ENCODE measurements around the gene DGKA. TPM values are rescaled to one million over a fixed set of nuclear protein-coding genes. Genes with fewer than 3 reads are reported as not detected.

Gene DGKA
- total RNA-seq, 1 experiment from 2014 or later: 58.3 TPM

DNA sequence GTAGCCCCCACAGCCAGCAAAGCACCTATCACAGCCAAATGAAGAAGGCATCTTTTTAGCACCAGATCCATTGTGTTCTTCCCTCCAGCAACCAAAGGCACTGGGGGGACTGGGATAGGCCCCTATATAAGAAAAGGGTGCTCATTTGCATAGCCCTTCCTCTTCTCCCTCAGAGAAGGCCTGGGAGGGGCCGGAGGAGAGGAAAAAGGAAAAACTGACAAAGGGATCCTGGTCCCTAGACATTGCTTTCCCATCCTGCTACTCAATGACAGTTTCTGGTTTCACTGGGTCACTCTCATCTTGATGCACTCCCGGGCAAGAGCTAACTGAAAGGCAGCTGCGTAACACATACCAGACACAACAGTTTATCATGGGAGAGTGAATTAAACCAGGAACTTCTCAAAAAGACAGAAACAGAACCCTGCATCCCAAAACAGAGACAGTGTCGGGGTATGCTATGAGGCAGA, 35.0 kb downstream of the DGKA start, which contains the start of gene PMEL:
TSS of gene PMEL (minus strand) at position 102 of the 467 bp plus-strand sequence. CDS start at position 71, 31 bp downstream.
- H3K79me2 ChIP-seq (ENCODE audit: insufficient read depth, low read length): peaks cover 29% of the 10 kb centered on the region
- H4K20me1 ChIP-seq (ENCODE audit: insufficient read depth): no peaks in the 10 kb centered on the region
- intact Hi-C loops (cut with micrococcal nuclease): no loop called here
- ATAC-seq (peak; percentile 40), DNase-seq (ENCODE audit: low read depth, low spot score) (no peak)
- TF ChIP-seq EGR1 (IDR thresholded peaks at IDR 0.05; ENCODE audit: low read depth) (no peak), CEBPB (IDR thresholded peaks at IDR 0.05; ENCODE audit: low read depth) (no peak), EZH2 (IDR thresholded peaks at IDR 0.05) (no peak), YY1 (IDR thresholded peaks at IDR 0.05; ENCODE audit: extremely low read depth, insufficient replicate concordance, low read depth, low read length) (no peak), CBX3 (IDR thresholded peaks at IDR 0.05; ENCODE audit: low read depth) (no peak), RAD21 (IDR thresholded peaks at IDR 0.05; ENCODE audit: low read depth) (no peak), ZFX (IDR thresholded peaks at IDR 0.05) (no peak), ELF1 (IDR thresholded peaks at IDR 0.05; ENCODE audit: borderline replicate concordance, low read depth) (no peak), POLR2AphosphoS5 (IDR thresholded peaks at IDR 0.05; ENCODE audit: low read depth, low read length) (no peak), JUND (IDR thresholded peaks at IDR 0.05) (no peak), TCF7L2 (IDR thresholded peaks at IDR 0.05; ENCODE audit: borderline replicate concordance, extremely low read depth, insufficient read depth, insufficient read length) (no peak)
- TF ChIP-seq, protein P1, sequence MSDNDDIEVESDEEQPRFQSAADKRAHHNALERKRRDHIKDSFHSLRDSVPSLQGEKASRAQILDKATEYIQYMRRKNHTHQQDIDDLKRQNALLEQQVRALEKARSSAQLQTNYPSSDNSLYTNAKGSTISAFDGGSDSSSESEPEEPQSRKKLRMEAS (IDR thresholded peaks at IDR 0.05): no peak
- TF ChIP-seq, protein P2, sequence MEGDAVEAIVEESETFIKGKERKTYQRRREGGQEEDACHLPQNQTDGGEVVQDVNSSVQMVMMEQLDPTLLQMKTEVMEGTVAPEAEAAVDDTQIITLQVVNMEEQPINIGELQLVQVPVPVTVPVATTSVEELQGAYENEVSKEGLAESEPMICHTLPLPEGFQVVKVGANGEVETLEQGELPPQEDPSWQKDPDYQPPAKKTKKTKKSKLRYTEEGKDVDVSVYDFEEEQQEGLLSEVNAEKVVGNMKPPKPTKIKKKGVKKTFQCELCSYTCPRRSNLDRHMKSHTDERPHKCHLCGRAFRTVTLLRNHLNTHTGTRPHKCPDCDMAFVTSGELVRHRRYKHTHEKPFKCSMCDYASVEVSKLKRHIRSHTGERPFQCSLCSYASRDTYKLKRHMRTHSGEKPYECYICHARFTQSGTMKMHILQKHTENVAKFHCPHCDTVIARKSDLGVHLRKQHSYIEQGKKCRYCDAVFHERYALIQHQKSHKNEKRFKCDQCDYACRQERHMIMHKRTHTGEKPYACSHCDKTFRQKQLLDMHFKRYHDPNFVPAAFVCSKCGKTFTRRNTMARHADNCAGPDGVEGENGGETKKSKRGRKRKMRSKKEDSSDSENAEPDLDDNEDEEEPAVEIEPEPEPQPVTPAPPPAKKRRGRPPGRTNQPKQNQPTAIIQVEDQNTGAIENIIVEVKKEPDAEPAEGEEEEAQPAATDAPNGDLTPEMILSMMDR (IDR thresholded peaks at IDR 0.05 in 2 of 3, conservative IDR thresholded peaks at IDR 0.05 in 1 of 3; ENCODE audit: borderline replicate concordance in 1 of 3, insufficient read depth in 1 of 3, low read depth in 2 of 3, low read length in 2 of 3): no peak
- TF ChIP-seq, protein P3, sequence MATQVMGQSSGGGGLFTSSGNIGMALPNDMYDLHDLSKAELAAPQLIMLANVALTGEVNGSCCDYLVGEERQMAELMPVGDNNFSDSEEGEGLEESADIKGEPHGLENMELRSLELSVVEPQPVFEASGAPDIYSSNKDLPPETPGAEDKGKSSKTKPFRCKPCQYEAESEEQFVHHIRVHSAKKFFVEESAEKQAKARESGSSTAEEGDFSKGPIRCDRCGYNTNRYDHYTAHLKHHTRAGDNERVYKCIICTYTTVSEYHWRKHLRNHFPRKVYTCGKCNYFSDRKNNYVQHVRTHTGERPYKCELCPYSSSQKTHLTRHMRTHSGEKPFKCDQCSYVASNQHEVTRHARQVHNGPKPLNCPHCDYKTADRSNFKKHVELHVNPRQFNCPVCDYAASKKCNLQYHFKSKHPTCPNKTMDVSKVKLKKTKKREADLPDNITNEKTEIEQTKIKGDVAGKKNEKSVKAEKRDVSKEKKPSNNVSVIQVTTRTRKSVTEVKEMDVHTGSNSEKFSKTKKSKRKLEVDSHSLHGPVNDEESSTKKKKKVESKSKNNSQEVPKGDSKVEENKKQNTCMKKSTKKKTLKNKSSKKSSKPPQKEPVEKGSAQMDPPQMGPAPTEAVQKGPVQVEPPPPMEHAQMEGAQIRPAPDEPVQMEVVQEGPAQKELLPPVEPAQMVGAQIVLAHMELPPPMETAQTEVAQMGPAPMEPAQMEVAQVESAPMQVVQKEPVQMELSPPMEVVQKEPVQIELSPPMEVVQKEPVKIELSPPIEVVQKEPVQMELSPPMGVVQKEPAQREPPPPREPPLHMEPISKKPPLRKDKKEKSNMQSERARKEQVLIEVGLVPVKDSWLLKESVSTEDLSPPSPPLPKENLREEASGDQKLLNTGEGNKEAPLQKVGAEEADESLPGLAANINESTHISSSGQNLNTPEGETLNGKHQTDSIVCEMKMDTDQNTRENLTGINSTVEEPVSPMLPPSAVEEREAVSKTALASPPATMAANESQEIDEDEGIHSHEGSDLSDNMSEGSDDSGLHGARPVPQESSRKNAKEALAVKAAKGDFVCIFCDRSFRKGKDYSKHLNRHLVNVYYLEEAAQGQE (IDR thresholded peaks at IDR 0.05; ENCODE audit: low read depth): no peak
- TF ChIP-seq, protein P4, sequence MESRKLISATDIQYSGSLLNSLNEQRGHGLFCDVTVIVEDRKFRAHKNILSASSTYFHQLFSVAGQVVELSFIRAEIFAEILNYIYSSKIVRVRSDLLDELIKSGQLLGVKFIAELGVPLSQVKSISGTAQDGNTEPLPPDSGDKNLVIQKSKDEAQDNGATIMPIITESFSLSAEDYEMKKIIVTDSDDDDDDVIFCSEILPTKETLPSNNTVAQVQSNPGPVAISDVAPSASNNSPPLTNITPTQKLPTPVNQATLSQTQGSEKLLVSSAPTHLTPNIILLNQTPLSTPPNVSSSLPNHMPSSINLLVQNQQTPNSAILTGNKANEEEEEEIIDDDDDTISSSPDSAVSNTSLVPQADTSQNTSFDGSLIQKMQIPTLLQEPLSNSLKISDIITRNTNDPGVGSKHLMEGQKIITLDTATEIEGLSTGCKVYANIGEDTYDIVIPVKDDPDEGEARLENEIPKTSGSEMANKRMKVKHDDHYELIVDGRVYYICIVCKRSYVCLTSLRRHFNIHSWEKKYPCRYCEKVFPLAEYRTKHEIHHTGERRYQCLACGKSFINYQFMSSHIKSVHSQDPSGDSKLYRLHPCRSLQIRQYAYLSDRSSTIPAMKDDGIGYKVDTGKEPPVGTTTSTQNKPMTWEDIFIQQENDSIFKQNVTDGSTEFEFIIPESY (IDR thresholded peaks at IDR 0.05; ENCODE audit: extremely low read depth, insufficient replicate concordance, low read length): no peak
- H3K4me3 ChIP-seq (replicated peaks in 1 of 2; ENCODE audit: low read depth in 1 of 2, low read length in 2 of 2): peak within 1 kb of the TSS; percentile 84 to 98
- RAD21 ChIA-PET (ENCODE audit: low non-redundant PET in 1 of 2, low total read pairs in 2 of 2, uncharacterized antibody in 2 of 2, unreplicated experiment in 2 of 2): no interaction called here
- peak within 1 kb of the TSS; percentile 68 for H3K27ac ChIP-seq (ENCODE audit: low read depth, low read length)
- H3K9me3 ChIP-seq (ENCODE audit: control insufficient read depth in 1 of 2, insufficient read depth in 1 of 2, low read depth in 1 of 2, low read length in 2 of 2): no peaks in the 10 kb centered on the region
- POLR2A ChIA-PET: no interaction called here
- H3K9me2 ChIP-seq (ENCODE audit: insufficient read depth): no peaks in the 10 kb centered on the region
- peak within 1 kb of the TSS; percentile 98 for H3K9ac ChIP-seq (ENCODE audit: low read length)
- H3K4me1 ChIP-seq (ENCODE audit: control insufficient read depth in 1 of 2, insufficient read depth in 2 of 2, low read length in 2 of 2): peaks cover 8 to 16% of the 10 kb centered on the region in 2 experiments
- BruUV-seq (replicated peaks): TSS peak; percentile 95
- peak within 1 kb of the TSS; percentile 79 for H3K4me2 ChIP-seq (ENCODE audit: low read length)
- H2AFZ ChIP-seq (ENCODE audit: low read depth, low read length, poor library complexity, severe bottlenecking): peak within 1 kb of the TSS; percentile 75
- no peaks in the 10 kb centered on the region for H3K27me3 ChIP-seq (ENCODE audit: insufficient read depth, low read length)
- CTCF ChIA-PET: no interaction called here
- peaks cover 16 to 23% of the 10 kb centered on the region in 2 experiments; a peak in 3 of 4 replicates for H3K36me3 ChIP-seq (ENCODE audit: control insufficient read depth in 1 of 2, insufficient read depth in 2 of 2, low read length in 2 of 2)
